GM12878 (cell line): ENCODE results near the gene PP2D1.

Source experiments
- POLR2A ChIP-seq: IDR thresholded peaks from 2 replicates; pipeline ENCODE4 v1.6.1; 2011; ENCODE audit warnings: low read depth, mild to moderate bottlenecking, low read length
- SREBF1 ChIP-seq: IDR thresholded peaks from 2 replicates; pipeline ENCODE4 v1.6.1; 2012; ENCODE audit warnings: mild to moderate bottlenecking, low read length
- TF ChIP-seq, protein P1 (sequence below), 3 experiments: IDR thresholded peaks in 2 of 3; conservative IDR thresholded peaks in 1 of 3; 2 replicates each; pipeline ENCODE4 v1.5.1; 2011; ENCODE audit warnings: low read depth in 3 of 3, low read length in 3 of 3, mild to moderate bottlenecking in 3 of 3, control low read depth in 2 of 3, moderate library complexity in 2 of 3, inconsistent platforms in 1 of 3, mixed read lengths in 1 of 3; ENCODE audit not compliant: control insufficient read depth in 2 of 3, insufficient read depth in 1 of 3; ENCODE audit errors: extremely low read depth in 1 of 3

- TF ChIP-seq SREBF1 (no peak), POLR2A (no peak)
- TF ChIP-seq, protein P1, sequence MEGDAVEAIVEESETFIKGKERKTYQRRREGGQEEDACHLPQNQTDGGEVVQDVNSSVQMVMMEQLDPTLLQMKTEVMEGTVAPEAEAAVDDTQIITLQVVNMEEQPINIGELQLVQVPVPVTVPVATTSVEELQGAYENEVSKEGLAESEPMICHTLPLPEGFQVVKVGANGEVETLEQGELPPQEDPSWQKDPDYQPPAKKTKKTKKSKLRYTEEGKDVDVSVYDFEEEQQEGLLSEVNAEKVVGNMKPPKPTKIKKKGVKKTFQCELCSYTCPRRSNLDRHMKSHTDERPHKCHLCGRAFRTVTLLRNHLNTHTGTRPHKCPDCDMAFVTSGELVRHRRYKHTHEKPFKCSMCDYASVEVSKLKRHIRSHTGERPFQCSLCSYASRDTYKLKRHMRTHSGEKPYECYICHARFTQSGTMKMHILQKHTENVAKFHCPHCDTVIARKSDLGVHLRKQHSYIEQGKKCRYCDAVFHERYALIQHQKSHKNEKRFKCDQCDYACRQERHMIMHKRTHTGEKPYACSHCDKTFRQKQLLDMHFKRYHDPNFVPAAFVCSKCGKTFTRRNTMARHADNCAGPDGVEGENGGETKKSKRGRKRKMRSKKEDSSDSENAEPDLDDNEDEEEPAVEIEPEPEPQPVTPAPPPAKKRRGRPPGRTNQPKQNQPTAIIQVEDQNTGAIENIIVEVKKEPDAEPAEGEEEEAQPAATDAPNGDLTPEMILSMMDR (IDR thresholded peaks at IDR 0.05 in 2 of 3, conservative IDR thresholded peaks at IDR 0.05 in 1 of 3; ENCODE audit: control insufficient read depth in 2 of 3, extremely low read depth in 1 of 3, insufficient read depth in 1 of 3, low read depth in 3 of 3, low read length in 3 of 3) = no peak
Observed at GRCh38 chr3:20052851-20053250, 40.8 kb upstream of the PP2D1 start.
